ENCODE results near the gene NXPE1.

DNA sequence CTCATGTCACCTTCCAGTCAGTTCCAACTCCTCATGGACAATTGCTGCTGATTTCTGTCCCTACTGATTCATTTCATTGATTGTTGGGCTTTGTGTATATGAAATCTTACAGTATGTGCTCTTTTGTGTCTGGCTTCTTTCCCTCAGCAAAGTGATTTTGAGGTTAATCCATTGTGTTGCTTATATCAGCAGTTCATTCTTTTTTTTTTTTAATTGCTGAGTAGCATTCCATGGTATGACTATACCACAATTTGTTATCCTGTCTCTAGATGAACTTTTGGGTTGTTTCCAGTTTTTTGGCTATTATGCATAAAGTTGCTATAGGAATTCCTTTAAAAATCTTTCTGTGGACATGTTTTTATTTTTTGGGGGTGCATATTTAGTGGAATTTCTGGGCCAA, 59.9 kb downstream of the NXPE1 start:
- TF ChIP-seq, protein P1, sequence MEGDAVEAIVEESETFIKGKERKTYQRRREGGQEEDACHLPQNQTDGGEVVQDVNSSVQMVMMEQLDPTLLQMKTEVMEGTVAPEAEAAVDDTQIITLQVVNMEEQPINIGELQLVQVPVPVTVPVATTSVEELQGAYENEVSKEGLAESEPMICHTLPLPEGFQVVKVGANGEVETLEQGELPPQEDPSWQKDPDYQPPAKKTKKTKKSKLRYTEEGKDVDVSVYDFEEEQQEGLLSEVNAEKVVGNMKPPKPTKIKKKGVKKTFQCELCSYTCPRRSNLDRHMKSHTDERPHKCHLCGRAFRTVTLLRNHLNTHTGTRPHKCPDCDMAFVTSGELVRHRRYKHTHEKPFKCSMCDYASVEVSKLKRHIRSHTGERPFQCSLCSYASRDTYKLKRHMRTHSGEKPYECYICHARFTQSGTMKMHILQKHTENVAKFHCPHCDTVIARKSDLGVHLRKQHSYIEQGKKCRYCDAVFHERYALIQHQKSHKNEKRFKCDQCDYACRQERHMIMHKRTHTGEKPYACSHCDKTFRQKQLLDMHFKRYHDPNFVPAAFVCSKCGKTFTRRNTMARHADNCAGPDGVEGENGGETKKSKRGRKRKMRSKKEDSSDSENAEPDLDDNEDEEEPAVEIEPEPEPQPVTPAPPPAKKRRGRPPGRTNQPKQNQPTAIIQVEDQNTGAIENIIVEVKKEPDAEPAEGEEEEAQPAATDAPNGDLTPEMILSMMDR (IDR thresholded peaks at IDR 0.05; ENCODE audit: insufficient read depth, low read depth, low read length), result no peak
- no peak for TF ChIP-seq EZH2 (IDR thresholded peaks at IDR 0.05; ENCODE audit: insufficient read depth, low read length)

Data from astrocyte (in vitro differentiated cells and primary cell).